Caco-2 (cell line): ENCODE results near the gene APCDD1. TPM values are rescaled to one million over a fixed set of nuclear protein-coding genes. Genes with fewer than 3 reads are reported as not detected.

Source experiments
- BruUV-seq: library from RNA; stranded (reverse); fragments of 400-500 nt; replicated peaks from 2 replicates; lab custom pipeline; 2021; lab: Mats Ljungman, UMichigan
- CTCF ChIA-PET: fragments of 300-600 bp; sonication (Branson Sonifier 250); formaldehyde crosslinking; loops from one replicate; lab custom pipeline; 2022; ENCODE audit warnings: antibody characterized with exemption; lab: Charles Lee
- POLR2A ChIA-PET: fragments of 300-600 bp; sonication (Branson Sonifier 250); formaldehyde crosslinking; loops from one replicate; lab custom pipeline; 2022; ENCODE audit warnings: antibody characterized with exemption; lab: Charles Lee
- DNase-seq, 2 experiments: peaks; one replicate each; pipeline versions ENCODE4 v3.0.0 to v3.0.0-alpha.2; 2020 to 2022
- H3K27me3 ChIP-seq: replicated peaks from 2 replicates; pipeline ENCODE4 v1.6.0; 2011; ENCODE audit warnings: low read length; ENCODE audit not compliant: control insufficient read depth, insufficient read depth
- H3K36me3 ChIP-seq: 2 replicates; pipeline ENCODE4 v1.5.1; 2011; ENCODE audit warnings: low read length; ENCODE audit not compliant: control insufficient read depth, insufficient read depth
- H3K4me1 ChIP-seq: fragments of 250-450 bp; sonication (Bioruptor Pico); 2 replicates; pipeline ENCODE4 v1.5.1; 2020; ENCODE audit warnings: mild to moderate bottlenecking
- H3K4me3 ChIP-seq: 2 replicates; pipeline ENCODE4 v1.5.1; 2011; ENCODE audit warnings: low read depth, mild to moderate bottlenecking, control low read depth, low read length
- H3K9me3 ChIP-seq: fragments of 250-450 bp; sonication (Bioruptor Pico); 2 replicates; pipeline ENCODE4 v1.5.1; 2020; ENCODE audit warnings: mild to moderate bottlenecking, moderate library complexity
- H3K27ac Mint-ChIP-seq: one replicate; pipeline ENCODE4 v1.8.0; 2022; ENCODE audit warnings: mixed read lengths; ENCODE audit not compliant: unreplicated experiment
- H3K27me3 Mint-ChIP-seq: one replicate; pipeline ENCODE4 v1.8.0; 2022; ENCODE audit warnings: mixed read lengths; ENCODE audit not compliant: insufficient read depth, unreplicated experiment
- H3K36me3 Mint-ChIP-seq: one replicate; pipeline ENCODE4 v1.8.0; 2022; ENCODE audit warnings: mild to moderate bottlenecking, mixed read lengths; ENCODE audit not compliant: insufficient read depth, unreplicated experiment
- H3K4me1 Mint-ChIP-seq: one replicate; pipeline ENCODE4 v1.8.0; 2022; ENCODE audit warnings: low read depth, mixed read lengths; ENCODE audit not compliant: unreplicated experiment
- H3K4me3 Mint-ChIP-seq: one replicate; pipeline ENCODE4 v1.8.0; 2022; ENCODE audit warnings: mild to moderate bottlenecking, moderate library complexity, mixed read lengths; ENCODE audit not compliant: unreplicated experiment
- H3K9me3 Mint-ChIP-seq: one replicate; pipeline ENCODE4 v1.8.0; 2022; ENCODE audit warnings: mixed read lengths; ENCODE audit not compliant: unreplicated experiment
- intact Hi-C: fragments of 100-400 bp; cut with micrococcal nuclease; formaldehyde crosslinking; loops from one replicate; pipeline ENCODE4 v1.10.0; 2022; ENCODE audit not compliant: unreplicated experiment
- total RNA-seq: library from RNA; stranded (reverse); gene quantifications from 2 replicates; pipeline ENCODE4 v1.2.3, GENCODE V29; 2022
- TF ChIP-seq, protein P1 (sequence below), 2 experiments: fragments of 200-600 bp in 1 of 2; IDR thresholded peaks; 1 replicate in 1 of 2; 2 replicates in 1 of 2; pipeline versions ENCODE4 v1.5.1 to v1.8.0; 2011 to 2022; ENCODE audit warnings: antibody characterized with exemption in 1 of 2, control low read depth in 1 of 2, inconsistent platforms in 1 of 2, low read depth in 1 of 2, low read length in 1 of 2, mild to moderate bottlenecking in 1 of 2, moderate library complexity in 1 of 2; ENCODE audit not compliant: insufficient read depth in 1 of 2, severe bottlenecking in 1 of 2, unreplicated experiment in 1 of 2

The APCDD1 gene
- total RNA-seq, 1 experiment from 2014 or later: 1.5 TPM

DNA sequence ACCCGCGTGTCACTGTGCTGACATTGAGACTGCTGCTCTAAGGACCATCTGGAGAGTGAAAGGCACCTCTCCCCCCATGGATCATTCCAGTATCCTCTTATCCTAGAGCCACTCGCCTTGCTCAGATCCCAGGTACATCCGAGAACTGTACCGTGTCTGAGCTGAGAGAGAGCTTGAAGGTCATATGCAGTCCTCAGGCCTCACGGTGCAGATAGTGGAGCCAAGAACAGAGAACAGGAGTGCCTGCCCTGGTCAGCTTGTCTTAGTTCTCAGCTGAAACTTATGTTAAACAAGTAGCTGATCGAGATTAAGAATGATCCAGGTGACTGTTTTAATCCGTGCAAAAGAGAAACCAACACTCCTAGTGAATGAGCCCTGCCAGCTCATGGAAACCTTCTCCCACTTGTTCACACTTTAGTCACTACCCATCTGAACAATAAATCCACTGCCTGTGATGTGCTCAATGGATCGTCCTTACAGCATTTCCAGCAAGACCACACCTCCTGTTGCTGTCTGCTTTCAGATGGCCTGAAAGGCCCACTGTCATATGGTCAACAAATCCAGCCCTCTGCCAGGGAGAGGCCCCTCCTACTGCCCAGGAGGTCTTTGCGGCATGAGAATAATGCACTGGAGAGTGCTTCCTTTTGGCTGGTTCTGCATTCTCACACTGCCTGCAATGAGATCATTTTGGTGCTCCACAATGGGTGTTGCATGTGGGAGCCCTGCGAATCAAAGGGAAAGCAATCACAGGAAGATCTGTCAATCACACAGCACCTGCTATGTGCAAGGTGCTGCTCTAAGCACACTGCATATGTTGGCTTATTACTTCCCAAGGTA lies 43.7 kb upstream of the APCDD1 start:
- intact Hi-C loops: no loop called here
- CTCF ChIA-PET: no interaction called here
- Mint-ChIP-seq H3K27me3 (no peaks in the 10 kb centered on the region), H3K4me3 (no peak overlapping the region), H3K27ac (no peak overlapping the region), H3K36me3 (no peaks in the 10 kb centered on the region), H3K4me1 (no peaks in the 10 kb centered on the region), H3K9me3 (peaks cover 8% of the 10 kb centered on the region)
- H3K4me3 ChIP-seq: no peak overlapping the region
- BruUV-seq: no TSS peak
- no peaks in the 10 kb centered on the region for H3K9me3 ChIP-seq
- POLR2A ChIA-PET: no interaction called here
- no peaks in the 10 kb centered on the region for H3K36me3 ChIP-seq
- DNase-seq: no peak
- TF ChIP-seq, protein P1, sequence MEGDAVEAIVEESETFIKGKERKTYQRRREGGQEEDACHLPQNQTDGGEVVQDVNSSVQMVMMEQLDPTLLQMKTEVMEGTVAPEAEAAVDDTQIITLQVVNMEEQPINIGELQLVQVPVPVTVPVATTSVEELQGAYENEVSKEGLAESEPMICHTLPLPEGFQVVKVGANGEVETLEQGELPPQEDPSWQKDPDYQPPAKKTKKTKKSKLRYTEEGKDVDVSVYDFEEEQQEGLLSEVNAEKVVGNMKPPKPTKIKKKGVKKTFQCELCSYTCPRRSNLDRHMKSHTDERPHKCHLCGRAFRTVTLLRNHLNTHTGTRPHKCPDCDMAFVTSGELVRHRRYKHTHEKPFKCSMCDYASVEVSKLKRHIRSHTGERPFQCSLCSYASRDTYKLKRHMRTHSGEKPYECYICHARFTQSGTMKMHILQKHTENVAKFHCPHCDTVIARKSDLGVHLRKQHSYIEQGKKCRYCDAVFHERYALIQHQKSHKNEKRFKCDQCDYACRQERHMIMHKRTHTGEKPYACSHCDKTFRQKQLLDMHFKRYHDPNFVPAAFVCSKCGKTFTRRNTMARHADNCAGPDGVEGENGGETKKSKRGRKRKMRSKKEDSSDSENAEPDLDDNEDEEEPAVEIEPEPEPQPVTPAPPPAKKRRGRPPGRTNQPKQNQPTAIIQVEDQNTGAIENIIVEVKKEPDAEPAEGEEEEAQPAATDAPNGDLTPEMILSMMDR (IDR thresholded peaks at IDR 0.05; ENCODE audit: insufficient read depth in 1 of 2, low read depth in 1 of 2, low read length in 1 of 2, severe bottlenecking in 1 of 2, unreplicated experiment in 1 of 2): no peak
- H3K4me1 ChIP-seq: peaks cover 4% of the 10 kb centered on the region; the same call in 1 of the 2 replicates
- no peaks in the 10 kb centered on the region; the same call in 1 of the 2 replicates for H3K27me3 ChIP-seq

DNA sequence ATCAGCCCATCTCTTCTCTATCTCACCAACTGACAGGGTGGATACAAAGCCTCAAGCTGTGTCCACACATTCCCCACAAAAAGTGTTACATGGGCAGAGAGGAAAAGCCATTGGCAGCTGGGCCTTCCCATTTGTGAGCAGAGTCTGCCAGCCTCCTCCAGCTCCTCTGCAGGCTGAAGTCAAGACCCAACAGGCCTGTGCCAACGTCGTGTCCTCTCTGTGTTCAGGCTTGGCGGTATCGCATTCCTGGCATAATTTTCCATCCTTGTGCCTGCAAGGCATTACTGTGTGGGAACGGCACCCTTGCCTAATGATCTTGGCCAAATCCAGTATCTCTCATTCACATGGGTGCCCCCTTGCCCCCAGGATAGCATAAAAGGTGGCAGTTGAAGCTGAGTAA lies 41.5 kb upstream of the APCDD1 start:
- Mint-ChIP-seq H3K9me3 (peaks cover 4% of the 10 kb centered on the region), H3K36me3 (no peaks in the 10 kb centered on the region), H3K4me1 (no peaks in the 10 kb centered on the region), H3K27me3 (no peaks in the 10 kb centered on the region), H3K27ac (no peak overlapping the region), H3K4me3 (no peak overlapping the region)
- Histone ChIP-seq H3K4me3 (no peak overlapping the region), H3K27me3 (no peaks in the 10 kb centered on the region; the same call in 1 of the 2 replicates), H3K9me3 (no peaks in the 10 kb centered on the region), H3K36me3 (no peaks in the 10 kb centered on the region), H3K4me1 (peaks cover 4% of the 10 kb centered on the region; the same call in 1 of the 2 replicates)
- ChIA-PET POLR2A (no interaction called here), CTCF (no interaction called here)
- BruUV-seq: no TSS peak
- DNase-seq: no peak
- TF ChIP-seq, protein P1 (IDR thresholded peaks at IDR 0.05; ENCODE audit: insufficient read depth in 1 of 2, low read depth in 1 of 2, low read length in 1 of 2, severe bottlenecking in 1 of 2, unreplicated experiment in 1 of 2): no peak
- intact Hi-C loops: no loop called here

DNA sequence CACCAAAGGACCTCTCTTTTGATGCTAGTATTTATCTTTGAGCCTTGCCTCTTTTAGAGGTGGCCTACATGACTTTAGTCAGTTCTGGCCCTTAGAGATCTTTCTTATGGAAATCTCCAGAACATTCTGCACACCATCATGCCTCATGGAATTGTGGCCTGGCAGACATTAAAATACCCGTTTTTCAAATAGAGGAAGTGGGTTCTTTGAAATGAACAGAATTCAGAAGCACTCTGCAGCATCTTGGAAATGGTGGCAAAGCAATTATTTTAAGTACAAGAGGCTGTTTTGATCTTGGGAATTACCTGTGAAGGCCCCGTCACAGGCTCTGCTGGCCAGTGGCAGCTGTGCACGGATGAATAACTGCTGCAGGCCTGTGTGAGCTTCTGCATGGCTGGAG lies 40.7 kb upstream of the APCDD1 start:
- Mint-ChIP-seq H3K27me3 (no peaks in the 10 kb centered on the region), H3K27ac (no peak overlapping the region), H3K4me1 (no peaks in the 10 kb centered on the region), H3K36me3 (no peaks in the 10 kb centered on the region), H3K4me3 (no peak overlapping the region), H3K9me3 (no peaks in the 10 kb centered on the region)
- DNase-seq: no peak
- Histone ChIP-seq H3K4me1 (peaks cover 3% of the 10 kb centered on the region; the same call in 1 of the 2 replicates), H3K9me3 (no peaks in the 10 kb centered on the region), H3K27me3 (no peaks in the 10 kb centered on the region), H3K36me3 (no peaks in the 10 kb centered on the region), H3K4me3 (no peak overlapping the region)
- ChIA-PET CTCF (no interaction called here), POLR2A (no interaction called here)
- intact Hi-C loops: no loop called here
- TF ChIP-seq, protein P1 (IDR thresholded peaks at IDR 0.05; ENCODE audit: insufficient read depth in 1 of 2, low read depth in 1 of 2, low read length in 1 of 2, severe bottlenecking in 1 of 2, unreplicated experiment in 1 of 2): no peak
- no TSS peak for BruUV-seq
